Effector memory CD8-positive, alpha-beta T cell (primary cell): ENCODE results near the gene STPG1.
A peak's percentile ranks its signal among the peaks of the same experiment; 100 is the strongest.

Experiments
- ATAC-seq: fragments of 150-1000 bp; cut with Tn5 transposase; replicated peaks from 2 replicates; pipeline ENCODE4 v1.10.0; 2021; ENCODE audit warnings: mild to moderate bottlenecking, moderate library complexity
- DNase-seq, 3 experiments: peaks; one replicate each; pipeline ENCODE4 v3.0.0; 2021
- H3K27ac Mint-ChIP-seq, 2 donors: one replicate each; pipeline ENCODE4 v1.8.0; 2022; ENCODE audit warnings: mild to moderate bottlenecking in 2 of 2, mixed read lengths in 2 of 2, moderate library complexity in 2 of 2
- H3K27me3 Mint-ChIP-seq, 2 donors: one replicate each; pipeline ENCODE4 v1.8.0; 2022; ENCODE audit warnings: mixed read lengths in 2 of 2
- H3K36me3 Mint-ChIP-seq: one replicate; pipeline ENCODE4 v1.8.0; 2022; ENCODE audit warnings: mild to moderate bottlenecking, moderate library complexity, mixed read lengths; ENCODE audit not compliant: insufficient read depth
- H3K4me1 Mint-ChIP-seq, 2 donors: one replicate each; pipeline ENCODE4 v1.8.0; 2022; ENCODE audit warnings: low read depth in 2 of 2, mixed read lengths in 2 of 2
- H3K4me3 Mint-ChIP-seq, 2 donors: one replicate each; pipeline ENCODE4 v1.8.0; 2022; ENCODE audit warnings: mild to moderate bottlenecking in 2 of 2, mixed read lengths in 2 of 2, moderate library complexity in 2 of 2
- H3K9me3 Mint-ChIP-seq, 2 donors: one replicate each; pipeline ENCODE4 v1.8.0; 2022; ENCODE audit warnings: mixed read lengths in 2 of 2

Gene STPG1

DNA sequence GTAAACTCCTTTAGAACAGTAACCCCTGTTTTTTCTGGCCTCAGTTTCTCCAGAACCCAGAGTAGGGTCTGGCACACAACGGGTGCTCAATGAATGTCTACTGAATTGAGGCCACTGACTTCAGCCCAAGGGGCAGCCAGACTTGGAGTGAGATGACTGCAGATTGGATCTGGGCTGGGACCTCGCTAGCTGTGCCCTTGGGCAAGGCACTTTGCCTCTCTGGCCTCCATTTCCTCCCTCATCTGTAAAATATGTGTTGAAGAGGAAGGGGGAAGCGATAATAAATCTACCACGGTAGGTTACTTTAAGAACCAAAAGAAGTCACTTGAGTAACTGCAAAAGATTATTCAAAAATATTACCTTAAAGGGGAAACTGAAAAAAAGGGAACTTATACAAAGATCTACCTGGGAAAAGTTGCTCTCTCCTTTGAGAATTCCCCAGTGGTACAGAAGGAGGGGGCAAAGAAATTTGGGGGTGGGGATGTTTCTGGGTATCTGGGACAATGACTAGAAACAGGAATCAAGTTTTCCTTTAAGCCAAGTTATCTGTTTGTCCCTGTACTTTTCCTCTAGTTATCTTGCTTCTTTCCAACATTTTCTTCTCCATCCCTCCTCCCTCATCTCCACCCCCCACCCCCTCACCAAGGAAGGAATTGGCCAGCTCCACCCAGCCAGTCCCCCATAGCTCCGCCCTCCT, 94.8 kb downstream of the STPG1 start:
- Mint-ChIP-seq H3K27ac (no peak overlapping the region), H3K4me1 (peaks cover 28 to 38% of the 10 kb centered on the region in 2 donors), H3K4me3 (peak overlapping the region; percentile 20 to 30), H3K9me3 (no peaks in the 10 kb centered on the region), H3K27me3 (peaks cover 60 to 69% of the 10 kb centered on the region in 2 donors), H3K36me3 (peaks cover 10% of the 10 kb centered on the region)
- ATAC-seq (no peak), DNase-seq (no peak)

- Mint-ChIP-seq H3K27ac (no peak overlapping the region), H3K36me3 (peaks cover 10% of the 10 kb centered on the region), H3K9me3 (no peaks in the 10 kb centered on the region), H3K4me3 (peak overlapping the region in 1 of 2 donors; percentile 20), H3K4me1 (peaks cover 28 to 38% of the 10 kb centered on the region in 2 donors), H3K27me3 (peaks cover 63 to 76% of the 10 kb centered on the region in 2 donors)
- ATAC-seq, result no peak
- no peak for DNase-seq
Observed at GRCh38 chr1:24317956-24318614, 95.5 kb downstream of the STPG1 start.

GRCh38 chr1:24317081-24317480, 96.5 kb downstream of the STPG1 start:
- ATAC-seq (no peak), DNase-seq (no peak)
- peaks cover 63 to 76% of the 10 kb centered on the region in 2 donors for H3K27me3 Mint-ChIP-seq
- H3K4me3 Mint-ChIP-seq, result no peak overlapping the region
- no peak overlapping the region for H3K27ac Mint-ChIP-seq
- peaks cover 25 to 32% of the 10 kb centered on the region in 2 donors for H3K4me1 Mint-ChIP-seq
- H3K9me3 Mint-ChIP-seq, result no peaks in the 10 kb centered on the region
- peaks cover 7% of the 10 kb centered on the region for H3K36me3 Mint-ChIP-seq

GRCh38 chr1:24316645-24317044, 96.9 kb downstream of the STPG1 start:
- H3K4me3 Mint-ChIP-seq, result no peak overlapping the region

DNA sequence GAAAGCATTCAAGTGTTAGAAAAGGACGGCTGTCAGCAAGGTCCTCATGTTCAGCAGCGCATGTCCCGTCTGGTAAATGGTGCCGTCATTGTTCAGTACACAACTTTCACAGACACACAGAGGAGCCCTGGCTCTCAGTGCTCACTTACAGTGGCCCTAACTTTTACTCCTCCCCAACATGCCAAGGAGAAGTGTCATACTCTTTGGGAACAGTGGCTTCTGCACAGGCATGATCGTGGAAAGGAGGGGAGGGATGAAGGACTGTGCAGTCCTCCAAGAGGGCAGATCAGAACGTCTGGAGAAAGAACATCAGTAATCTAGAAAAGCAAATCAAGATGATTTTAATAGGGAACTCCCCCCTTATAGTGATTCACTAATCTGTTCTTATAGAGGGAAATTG, 98.2 kb downstream of the STPG1 start:
- Mint-ChIP-seq H3K27ac (no peak overlapping the region), H3K36me3 (no peaks in the 10 kb centered on the region), H3K27me3 (peaks cover 61 to 64% of the 10 kb centered on the region in 2 donors), H3K4me3 (no peak overlapping the region), H3K4me1 (peaks cover 16 to 19% of the 10 kb centered on the region in 2 donors), H3K9me3 (no peaks in the 10 kb centered on the region)
- ATAC-seq, result no peak
- no peak for DNase-seq

More at GRCh38 chr1:24316645-24317044, 96.9 kb downstream of the STPG1 start:
- Mint-ChIP-seq H3K9me3 (no peaks in the 10 kb centered on the region), H3K27me3 (peaks cover 63 to 76% of the 10 kb centered on the region in 2 donors), H3K36me3 (peaks cover 2% of the 10 kb centered on the region), H3K4me1 (peaks cover 24 to 30% of the 10 kb centered on the region in 2 donors), H3K27ac (no peak overlapping the region)
- ATAC-seq (no peak), DNase-seq (no peak)

- Mint-ChIP-seq H3K9me3 (no peaks in the 10 kb centered on the region), H3K27ac (no peak overlapping the region)
- no peak for DNase-seq
Observed at GRCh38 chr1:24311741-24312140, 101.8 kb downstream of the STPG1 start.

GRCh38 chr1:24311234-24311633, 102.3 kb downstream of the STPG1 start:
- H3K36me3 Mint-ChIP-seq, result no peaks in the 10 kb centered on the region
- peaks cover 0 to 2% of the 10 kb centered on the region in 2 donors for H3K4me1 Mint-ChIP-seq
- H3K9me3 Mint-ChIP-seq, result no peaks in the 10 kb centered on the region
- peaks cover 28 to 39% of the 10 kb centered on the region in 2 donors for H3K27me3 Mint-ChIP-seq
- no peak overlapping the region for H3K4me3 Mint-ChIP-seq
- ATAC-seq (no peak), DNase-seq (no peak)
- H3K27ac Mint-ChIP-seq, result no peak overlapping the region

More at GRCh38 chr1:24311741-24312140, 101.8 kb downstream of the STPG1 start:
- Mint-ChIP-seq H3K36me3 (no peaks in the 10 kb centered on the region), H3K27me3 (peaks cover 31 to 39% of the 10 kb centered on the region in 2 donors), H3K4me3 (no peak overlapping the region), H3K4me1 (peaks cover 0 to 2% of the 10 kb centered on the region in 2 donors)
- no peak for ATAC-seq

GRCh38 chr1:24309762-24310485, 103.7 kb downstream of the STPG1 start:
- no peak for DNase-seq
- peaks cover 0 to 2% of the 10 kb centered on the region in 2 donors for H3K4me1 Mint-ChIP-seq
- no peaks in the 10 kb centered on the region for H3K9me3 Mint-ChIP-seq
- H3K36me3 Mint-ChIP-seq, result no peaks in the 10 kb centered on the region
- H3K4me3 Mint-ChIP-seq, result no peak overlapping the region
- H3K27ac Mint-ChIP-seq, result no peak overlapping the region
- no peak for ATAC-seq
- H3K27me3 Mint-ChIP-seq, result peaks cover 23 to 39% of the 10 kb centered on the region in 2 donors

- no peaks in the 10 kb centered on the region for H3K9me3 Mint-ChIP-seq
- H3K27me3 Mint-ChIP-seq, result peaks cover 19 to 39% of the 10 kb centered on the region in 2 donors
- ATAC-seq (no peak), DNase-seq (no peak)
- no peak overlapping the region for H3K4me3 Mint-ChIP-seq
- H3K27ac Mint-ChIP-seq, result no peak overlapping the region
- no peaks in the 10 kb centered on the region for H3K36me3 Mint-ChIP-seq
- peaks cover 0 to 2% of the 10 kb centered on the region in 2 donors for H3K4me1 Mint-ChIP-seq
Observed at GRCh38 chr1:24308365-24309015, 105.1 kb downstream of the STPG1 start.
